ENCODE measurements around the gene FXYD5.

The FXYD5 gene

GRCh38 chr19:35154525-35155406, at the start of gene FXYD5:
TSS of gene FXYD5 (plus strand) at chr19:35154735. CDS start at chr19:35155551, 816 bp downstream.
- DNase-seq = no peak

- no peak for DNase-seq
Measured at GRCh38 chr19:35105047-35105410, 49.5 kb upstream of the FXYD5 start.

- no peak for DNase-seq
Measured at GRCh38 chr19:35105411-35106290, 48.9 kb upstream of the FXYD5 start.

GRCh38 chr19:35106291-35106583, 48.3 kb upstream of the FXYD5 start:
- DNase-seq = no peak

- no peak for DNase-seq
Measured at GRCh38 chr19:35106898-35107541, 47.5 kb upstream of the FXYD5 start.

GRCh38 chr19:35107545-35107944, 47.0 kb upstream of the FXYD5 start:
- no peak for DNase-seq

- no peak for DNase-seq
Measured at GRCh38 chr19:35108730-35109129, 45.8 kb upstream of the FXYD5 start.

- no peak for DNase-seq
Measured at GRCh38 chr19:35109395-35110112, 45.0 kb upstream of the FXYD5 start.

- DNase-seq = no peak
Measured at GRCh38 chr19:35110974-35111373, 43.6 kb upstream of the FXYD5 start.

GRCh38 chr19:35112995-35113688, 41.4 kb upstream of the FXYD5 start:
- DNase-seq = no peak

GRCh38 chr19:35114353-35115176, 40.0 kb upstream of the FXYD5 start:
- DNase-seq = no peak

GRCh38 chr19:35115177-35115951, 39.2 kb upstream of the FXYD5 start, which contains the start of gene FXYD3:
TSS of gene FXYD3 (plus strand) at chr19:35115823. CDS start at chr19:35119377, 3,554 bp downstream.
- DNase-seq = no peak

GRCh38 chr19:35116072-35116801, 38.3 kb upstream of the FXYD5 start:
- no peak for DNase-seq

GRCh38 chr19:35117116-35117515, 37.4 kb upstream of the FXYD5 start:
- no peak for DNase-seq

GRCh38 chr19:35117799-35118198, 36.7 kb upstream of the FXYD5 start:
- no peak for DNase-seq

GRCh38 chr19:35118268-35119020, 36.1 kb upstream of the FXYD5 start:
- DNase-seq = no peak

GRCh38 chr19:35119091-35119490, 35.4 kb upstream of the FXYD5 start:
- no peak for DNase-seq

GRCh38 chr19:35119578-35120155, 34.9 kb upstream of the FXYD5 start:
- DNase-seq = no peak
